Activated T-cell treated with anti-CD3 and anti-CD28 coated beads, Interleukin-2, amount 50 U/mL, for 1 hour (primary cell): ENCODE data around the gene PERM1.
"Not testable (repeated sequence)": the region's sequence is repeated elsewhere in the genome, so short reads cannot be mapped to it uniquely, and the experiment has no call there.

ENCODE experiments used
- DNase-seq: peaks from one replicate; pipeline ENCODE4 v3.0.0-alpha.2; 2020

The PERM1 gene, protein sequence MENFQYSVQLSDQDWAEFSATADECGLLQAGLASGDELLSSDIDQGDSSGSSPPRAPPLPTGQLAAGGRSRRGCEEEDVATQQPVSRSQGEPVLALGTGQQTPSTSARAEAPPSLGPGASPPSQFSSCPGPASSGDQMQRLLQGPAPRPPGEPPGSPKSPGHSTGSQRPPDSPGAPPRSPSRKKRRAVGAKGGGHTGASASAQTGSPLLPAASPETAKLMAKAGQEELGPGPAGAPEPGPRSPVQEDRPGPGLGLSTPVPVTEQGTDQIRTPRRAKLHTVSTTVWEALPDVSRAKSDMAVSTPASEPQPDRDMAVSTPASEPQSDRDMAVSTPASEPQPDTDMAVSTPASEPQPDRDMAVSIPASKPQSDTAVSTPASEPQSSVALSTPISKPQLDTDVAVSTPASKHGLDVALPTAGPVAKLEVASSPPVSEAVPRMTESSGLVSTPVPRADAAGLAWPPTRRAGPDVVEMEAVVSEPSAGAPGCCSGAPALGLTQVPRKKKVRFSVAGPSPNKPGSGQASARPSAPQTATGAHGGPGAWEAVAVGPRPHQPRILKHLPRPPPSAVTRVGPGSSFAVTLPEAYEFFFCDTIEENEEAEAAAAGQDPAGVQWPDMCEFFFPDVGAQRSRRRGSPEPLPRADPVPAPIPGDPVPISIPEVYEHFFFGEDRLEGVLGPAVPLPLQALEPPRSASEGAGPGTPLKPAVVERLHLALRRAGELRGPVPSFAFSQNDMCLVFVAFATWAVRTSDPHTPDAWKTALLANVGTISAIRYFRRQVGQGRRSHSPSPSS

DNA sequence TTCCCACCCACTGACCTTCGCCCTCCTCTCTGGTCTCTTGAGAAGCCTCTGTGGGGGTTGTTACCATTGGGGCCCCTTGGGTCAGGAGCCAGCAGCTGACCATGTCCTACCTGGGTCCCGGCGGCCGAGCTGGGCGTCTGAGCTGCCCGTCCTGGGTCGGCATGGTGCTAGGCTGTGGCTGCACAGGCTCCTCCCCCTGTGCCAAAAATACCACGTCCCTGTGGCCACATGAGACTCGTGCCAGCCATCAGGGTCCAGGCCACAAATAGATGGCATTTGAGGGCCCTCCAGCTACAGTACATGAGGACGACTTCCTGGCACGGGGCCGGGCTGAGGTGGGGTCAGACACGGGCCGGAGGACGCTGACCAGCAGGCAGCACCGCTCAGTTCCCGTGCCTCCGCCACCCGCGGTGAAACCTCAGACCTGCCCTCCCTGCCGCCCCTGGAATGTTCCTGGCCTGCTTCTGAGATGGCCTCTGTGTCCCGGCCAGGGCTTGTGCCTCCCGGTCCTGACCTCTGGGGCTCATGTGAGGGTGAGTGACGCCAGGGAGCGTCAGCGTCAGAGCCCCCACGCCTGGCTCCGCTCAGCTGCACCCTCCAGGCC is at the start of gene PERM1:
Gene PERM1, minus strand, starts transcription at position 139 of the 604 bp plus-strand sequence. CDS start 1,064 bp downstream, outside the sequence.
- no peak for DNase-seq

DNA sequence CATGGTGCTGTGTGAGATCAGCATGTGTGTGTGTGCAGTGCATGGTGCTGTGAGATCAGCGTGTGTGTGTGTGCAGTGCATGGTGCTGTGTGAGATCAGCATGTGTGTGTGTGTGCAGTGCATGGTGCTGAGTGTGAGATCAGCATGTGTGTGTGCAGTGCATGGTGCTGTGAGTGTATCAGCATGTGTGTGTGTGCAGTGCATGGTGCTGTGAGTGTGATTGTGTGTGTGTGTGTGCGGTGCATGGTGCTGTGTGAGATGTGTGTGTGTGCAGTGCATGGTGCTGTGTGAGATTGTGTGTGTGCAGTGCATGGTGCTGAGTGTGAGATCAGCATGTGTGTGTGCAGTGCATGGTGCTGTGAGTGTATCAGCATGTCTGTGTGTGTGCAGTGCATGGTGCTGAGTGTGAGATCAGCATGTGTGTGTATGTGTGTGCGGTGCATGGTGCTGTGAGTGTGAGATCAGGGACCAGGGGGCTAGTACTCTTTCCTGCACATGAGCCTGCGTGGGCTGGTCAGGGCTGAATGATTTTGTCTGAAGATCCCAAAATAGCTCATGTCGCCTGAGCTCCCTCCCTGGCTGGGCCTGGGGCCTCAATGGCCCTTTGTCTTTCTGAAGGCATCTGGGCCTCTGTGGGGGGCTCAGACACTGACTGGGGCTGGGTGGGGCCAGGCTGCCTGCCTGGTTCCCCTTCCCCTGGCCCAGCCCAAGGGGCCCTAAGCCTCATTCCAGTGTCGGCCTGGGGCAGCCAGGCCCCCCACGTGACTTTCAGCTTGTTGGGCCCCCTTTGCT is 49.2 kb upstream of the PERM1 start:
- not testable (repeated sequence) for DNase-seq

DNA sequence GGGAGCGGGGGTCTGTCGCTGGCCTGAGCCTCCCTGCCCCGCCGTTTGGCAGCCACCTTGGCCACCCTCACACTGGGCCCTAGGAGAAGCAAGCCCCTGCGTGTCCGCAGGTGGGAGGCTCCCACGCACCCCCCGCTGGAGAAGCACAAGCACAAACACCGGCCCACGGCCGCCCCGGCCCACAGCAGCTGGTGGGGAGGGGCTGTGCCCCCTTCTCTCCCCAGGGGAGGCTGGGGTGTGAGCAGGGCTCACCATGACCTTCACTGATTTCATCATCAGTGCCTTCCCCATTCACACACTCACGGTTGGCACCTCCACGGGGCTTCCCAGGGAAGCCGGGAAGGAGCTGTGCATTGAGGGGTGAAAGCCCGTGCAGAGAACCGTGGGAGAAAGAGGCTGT is 45.9 kb upstream of the PERM1 start:
- DNase-seq, result no peak

DNA sequence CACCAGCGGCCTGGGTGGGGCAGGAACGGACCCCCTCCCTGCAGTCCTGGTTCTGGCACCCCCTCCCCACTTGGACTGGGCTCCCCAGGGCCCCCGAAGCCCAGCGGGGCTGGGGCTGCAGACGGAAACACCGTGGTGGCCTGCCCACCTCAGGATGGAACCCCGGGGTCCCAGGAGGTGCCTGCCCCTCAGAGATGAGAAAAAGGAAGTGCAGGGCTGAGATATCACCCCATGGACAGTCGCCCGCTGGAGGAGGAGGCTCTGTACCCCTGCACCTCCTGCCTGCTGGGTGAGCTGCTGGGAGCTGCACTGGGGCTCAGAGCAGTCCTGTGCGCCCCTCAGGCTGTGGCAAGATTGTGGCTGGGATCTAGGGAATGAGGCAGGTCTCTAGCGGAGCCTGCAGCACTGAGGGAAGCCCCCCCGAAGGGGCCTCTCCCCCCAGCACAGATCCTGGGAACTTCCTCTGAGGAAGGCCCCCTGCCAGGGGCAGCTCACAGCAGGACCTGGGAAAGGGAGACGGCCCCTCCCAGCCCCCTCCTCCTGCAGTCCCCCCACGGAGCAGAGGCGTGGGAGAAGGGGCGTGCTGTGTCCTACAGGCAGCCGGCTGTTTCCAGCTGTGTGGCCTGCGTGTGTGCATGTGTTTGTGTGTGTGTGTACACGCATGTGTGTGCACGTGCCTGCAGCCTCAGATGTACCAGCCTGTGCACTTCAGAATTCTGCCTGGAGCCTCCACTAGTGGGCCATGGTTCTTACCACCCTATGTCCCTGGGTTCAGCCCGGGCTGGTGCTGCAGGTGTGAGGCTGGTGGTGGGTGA is 44.9 kb upstream of the PERM1 start:
- no peak for DNase-seq

DNA sequence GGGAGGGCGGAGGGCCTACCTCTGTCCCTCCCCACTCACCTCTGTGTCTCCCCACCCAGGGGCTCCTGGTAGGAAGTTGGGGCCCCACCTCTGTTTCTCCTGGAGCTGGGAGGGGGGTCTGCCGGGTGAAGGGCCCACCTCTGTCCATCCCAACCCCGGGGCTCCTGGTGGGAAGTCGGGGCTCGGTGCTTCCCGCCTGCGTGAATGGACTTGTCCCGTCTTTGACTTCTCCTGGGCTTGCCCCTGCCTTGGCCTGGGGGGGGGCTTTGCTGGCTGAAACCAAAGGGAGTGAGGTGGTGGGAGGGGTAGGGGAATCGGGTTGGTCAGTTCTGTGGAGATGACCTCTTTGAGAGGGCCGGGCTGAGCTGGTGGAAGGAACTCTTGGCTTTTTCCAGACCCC is 43.8 kb upstream of the PERM1 start:
- DNase-seq, result no peak

DNA sequence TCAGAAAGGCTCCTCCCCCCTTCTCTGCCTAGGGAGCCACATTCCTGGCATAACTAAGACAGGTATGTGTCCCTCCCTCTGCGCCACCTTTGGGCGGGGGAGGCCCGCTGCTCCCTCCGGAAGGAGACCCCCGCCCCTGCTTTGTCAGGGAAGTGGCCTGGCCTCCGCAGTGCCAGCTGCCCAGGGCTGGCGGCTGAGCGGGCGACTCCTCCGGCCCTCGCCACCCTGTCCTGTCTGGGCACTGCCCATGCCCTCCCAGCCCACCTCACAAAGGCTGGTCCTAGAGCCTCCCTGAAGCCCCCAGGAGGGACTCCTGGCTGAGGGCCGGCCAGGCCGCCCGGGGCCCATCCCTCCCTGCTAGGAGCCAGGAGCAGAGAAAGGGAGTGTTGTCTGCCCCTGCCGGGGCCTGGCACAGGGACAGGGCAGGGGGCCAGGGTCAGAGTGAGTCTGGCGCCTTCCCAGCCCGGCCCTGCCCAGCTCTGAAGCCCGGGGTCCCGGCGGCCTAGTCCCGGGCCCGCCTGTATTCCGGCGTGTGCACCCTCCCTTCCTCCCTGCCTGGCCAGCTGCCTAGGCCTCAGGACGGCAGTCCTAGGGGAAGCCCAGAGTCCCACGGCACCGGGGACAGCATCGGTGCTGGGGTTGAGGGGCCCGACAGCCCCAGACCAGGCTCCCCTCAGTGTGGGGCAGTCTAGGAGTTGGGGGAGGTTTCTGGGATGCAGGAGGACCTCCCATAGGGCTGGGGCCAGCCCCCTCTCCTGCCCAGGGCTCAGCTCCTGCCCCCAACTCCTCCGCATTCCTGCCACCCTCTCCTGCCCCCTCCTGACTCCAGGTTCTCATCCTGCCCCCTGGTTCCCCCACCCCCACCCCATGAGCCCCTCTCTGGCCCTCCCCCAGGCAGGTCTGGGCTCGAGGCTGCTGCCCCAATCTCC is 43.1 kb upstream of the PERM1 start:
- DNase-seq, result no peak

DNA sequence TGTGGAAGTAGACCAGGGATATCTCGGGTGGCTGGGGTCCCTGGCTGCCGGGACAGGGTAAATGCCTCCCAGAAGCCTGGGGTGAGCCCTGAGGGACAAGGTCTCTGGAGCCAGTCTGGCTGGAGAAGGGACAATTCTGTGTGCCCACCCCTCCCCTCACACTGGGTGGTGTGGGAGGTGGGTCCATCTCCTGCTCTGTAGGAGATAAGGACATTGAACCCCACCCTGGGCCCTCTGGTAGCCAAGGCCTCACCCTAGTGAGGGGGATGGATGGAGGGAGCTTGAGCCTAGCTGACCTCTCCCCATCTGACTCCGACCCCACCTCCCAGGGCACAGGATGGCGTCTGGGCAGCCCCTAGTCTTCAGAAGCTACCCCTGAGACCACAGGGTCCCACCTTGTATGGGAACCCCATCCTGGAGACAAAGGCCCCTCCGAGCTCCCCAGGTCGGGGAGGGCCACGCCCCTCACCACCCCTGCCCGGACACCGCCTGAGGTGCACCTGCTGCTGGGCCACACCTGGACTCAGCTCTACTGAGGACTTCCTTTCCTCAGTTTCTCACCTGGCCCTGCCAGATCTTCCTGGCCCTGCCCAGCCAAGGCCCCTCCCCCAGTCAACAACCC is 42.4 kb upstream of the PERM1 start:
- no peak for DNase-seq

DNA sequence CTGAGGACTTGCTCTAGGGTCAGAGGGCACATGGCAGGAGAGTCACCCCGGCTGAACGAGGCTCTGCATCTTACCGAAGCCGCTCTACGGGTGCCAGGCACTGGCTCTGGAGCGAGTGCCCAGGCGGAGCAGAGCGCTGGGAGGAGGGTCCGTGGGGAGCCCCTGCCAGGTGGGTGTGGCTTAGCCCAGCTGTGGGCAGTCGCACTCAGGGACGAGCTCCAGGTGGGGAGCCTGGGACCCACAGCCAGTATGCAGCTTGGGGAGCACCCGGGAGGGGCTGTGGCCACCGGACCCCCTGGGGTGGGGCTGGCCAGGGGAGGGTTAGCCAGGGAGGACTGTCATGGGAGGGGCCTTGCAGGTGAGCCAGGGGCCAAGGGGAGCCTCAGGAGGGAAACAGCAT is 41.8 kb upstream of the PERM1 start:
- no peak for DNase-seq

DNA sequence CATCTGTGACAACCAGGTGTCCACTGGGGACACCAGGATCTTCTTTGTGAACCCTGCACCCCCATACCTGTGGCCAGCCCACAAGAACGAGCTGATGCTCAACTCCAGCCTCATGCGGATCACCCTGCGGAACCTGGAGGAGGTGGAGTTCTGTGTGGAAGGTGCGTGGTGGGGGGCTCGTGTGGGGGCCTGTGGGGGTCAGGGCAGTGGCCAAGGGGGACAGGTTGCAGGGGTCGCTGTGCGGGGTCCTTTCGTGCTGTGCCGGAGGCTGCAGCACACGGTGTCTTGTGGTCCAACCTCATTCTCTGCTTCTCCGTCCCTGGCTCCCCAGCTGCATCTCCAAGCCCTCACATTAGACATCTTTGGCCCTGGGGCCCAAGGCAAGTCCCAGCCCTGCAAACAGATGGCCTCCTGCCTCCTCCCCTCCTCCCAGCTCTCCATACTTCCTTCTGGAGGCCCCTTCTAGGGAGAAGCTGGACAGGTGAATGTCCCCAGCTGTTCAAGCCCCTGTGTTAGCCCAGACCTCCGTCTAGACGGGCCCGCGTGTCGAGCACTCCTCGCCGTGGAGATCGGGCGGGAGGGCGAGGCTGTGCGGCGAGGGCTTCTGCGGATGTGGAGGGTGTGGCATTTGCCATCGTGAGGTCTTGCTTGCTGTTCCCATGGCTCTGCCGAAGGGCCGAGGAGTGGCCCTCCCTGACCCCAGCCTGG is 40.6 kb upstream of the PERM1 start:
- DNase-seq, result no peak

DNA sequence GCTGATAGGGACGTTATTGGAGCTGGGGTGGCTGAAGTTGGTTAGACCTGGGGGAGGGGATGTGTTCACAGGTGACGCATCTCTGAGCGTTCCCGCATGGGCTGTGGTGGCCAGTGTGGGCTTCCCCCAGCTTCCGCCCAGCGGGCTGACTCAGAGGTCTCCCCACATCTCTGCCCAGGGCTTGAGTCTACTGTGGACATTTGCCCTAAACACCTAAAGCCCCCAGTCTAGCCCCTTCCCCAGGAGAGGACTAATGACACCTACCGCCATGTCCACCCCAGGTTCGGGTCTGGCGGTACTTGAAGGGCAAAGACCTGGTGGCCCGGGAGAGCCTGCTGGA is 40.0 kb upstream of the PERM1 start:
- DNase-seq, result no peak

DNA sequence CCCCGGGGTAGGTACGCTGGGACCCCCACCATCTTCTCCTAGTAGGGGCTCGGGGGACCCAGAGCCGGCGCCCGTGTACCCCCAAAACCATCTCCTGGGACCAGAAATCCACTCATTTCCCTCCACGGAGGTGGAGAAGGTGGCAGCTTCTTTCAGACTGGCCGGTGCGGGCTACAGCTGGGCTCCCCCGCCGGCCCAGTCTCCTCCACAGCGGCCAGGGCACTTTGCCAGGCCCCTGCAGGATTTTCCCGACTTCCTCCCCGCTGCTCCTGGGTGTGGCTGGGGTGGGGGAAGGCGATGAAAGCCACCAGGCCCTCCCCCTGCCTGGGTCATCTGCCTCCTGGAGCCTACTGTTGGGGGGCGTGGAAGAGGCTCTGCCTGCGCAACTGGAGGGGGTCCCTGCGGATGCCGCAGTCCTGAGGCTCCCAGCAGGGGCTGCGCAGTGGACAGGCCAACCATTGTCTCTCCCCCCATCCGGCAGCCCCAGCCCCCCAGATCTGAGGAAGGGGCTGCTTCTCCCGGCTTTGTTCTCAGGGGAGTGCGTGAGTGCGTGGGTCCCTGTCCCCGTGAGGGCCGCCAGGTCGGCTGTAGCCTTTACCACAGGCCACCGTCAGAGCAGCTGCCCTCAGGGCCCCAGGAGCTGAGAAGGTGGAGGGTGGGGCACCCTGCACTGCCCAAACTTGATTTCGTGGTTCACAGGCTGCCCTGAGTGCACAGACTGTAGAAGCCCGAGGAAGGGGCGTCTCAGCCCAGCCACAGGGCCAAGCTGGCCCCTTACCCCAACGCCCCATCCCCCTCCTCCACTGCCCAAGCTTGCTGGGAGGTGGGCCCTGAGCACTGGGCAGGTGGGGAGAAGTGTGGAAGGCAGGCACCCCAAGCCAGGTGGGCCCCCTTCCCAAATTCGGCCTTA is 39.4 kb upstream of the PERM1 start:
- DNase-seq, result no peak

DNA sequence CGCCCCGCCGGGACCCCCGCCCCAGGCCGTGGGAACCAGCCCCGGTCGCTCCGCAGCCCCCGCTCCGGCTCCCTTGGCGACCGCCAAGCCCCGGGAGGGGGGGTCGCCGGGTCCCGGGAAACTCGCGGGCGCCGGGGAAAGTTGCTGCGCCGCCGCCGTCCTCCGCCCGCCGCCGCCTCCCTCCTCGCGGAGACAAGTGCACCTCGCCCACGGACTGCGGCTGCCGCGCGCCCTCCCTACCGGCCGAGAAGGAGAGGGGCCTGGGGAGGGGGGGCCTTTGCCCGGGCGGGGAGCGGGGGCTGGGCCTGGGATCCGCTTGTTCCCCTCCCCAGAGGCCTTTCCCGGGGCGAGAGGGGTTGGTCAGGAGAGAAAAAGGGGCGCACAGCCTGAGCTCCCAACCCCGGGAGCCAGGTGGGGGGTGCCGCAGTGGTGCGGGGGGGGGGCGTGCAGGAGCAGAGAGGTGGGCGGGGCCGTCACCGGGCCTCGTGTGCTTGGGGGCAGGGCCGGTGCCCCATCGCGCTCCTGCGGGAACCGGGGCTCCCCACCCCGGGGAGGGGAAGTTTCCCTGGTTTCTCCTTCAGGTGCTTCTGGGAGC is 38.6 kb upstream of the PERM1 start:
- DNase-seq, result peak; percentile 60

DNA sequence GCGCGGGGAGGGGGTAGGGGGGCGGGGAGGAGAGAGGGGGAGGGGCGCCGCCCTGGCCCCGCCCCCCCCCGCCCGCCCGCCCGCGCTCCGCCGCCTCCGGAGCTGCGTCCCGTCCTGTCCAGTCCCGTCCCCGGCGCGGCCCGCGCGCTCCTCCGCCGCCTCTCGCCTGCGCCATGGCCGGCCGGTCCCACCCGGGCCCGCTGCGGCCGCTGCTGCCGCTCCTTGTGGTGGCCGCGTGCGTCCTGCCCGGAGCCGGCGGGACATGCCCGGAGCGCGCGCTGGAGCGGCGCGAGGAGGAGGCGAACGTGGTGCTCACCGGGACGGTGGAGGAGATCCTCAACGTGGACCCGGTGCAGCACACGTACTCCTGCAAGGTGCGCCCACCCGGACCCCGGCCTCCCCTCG is 38.1 kb upstream of the PERM1 start, which contains the start of gene AGRN:
Gene AGRN, plus strand, starts transcription at position 121 of the 405 bp plus-strand sequence. Its CDS starts 53 bp downstream, at position 174.
- DNase-seq, result peak; percentile 68

DNA sequence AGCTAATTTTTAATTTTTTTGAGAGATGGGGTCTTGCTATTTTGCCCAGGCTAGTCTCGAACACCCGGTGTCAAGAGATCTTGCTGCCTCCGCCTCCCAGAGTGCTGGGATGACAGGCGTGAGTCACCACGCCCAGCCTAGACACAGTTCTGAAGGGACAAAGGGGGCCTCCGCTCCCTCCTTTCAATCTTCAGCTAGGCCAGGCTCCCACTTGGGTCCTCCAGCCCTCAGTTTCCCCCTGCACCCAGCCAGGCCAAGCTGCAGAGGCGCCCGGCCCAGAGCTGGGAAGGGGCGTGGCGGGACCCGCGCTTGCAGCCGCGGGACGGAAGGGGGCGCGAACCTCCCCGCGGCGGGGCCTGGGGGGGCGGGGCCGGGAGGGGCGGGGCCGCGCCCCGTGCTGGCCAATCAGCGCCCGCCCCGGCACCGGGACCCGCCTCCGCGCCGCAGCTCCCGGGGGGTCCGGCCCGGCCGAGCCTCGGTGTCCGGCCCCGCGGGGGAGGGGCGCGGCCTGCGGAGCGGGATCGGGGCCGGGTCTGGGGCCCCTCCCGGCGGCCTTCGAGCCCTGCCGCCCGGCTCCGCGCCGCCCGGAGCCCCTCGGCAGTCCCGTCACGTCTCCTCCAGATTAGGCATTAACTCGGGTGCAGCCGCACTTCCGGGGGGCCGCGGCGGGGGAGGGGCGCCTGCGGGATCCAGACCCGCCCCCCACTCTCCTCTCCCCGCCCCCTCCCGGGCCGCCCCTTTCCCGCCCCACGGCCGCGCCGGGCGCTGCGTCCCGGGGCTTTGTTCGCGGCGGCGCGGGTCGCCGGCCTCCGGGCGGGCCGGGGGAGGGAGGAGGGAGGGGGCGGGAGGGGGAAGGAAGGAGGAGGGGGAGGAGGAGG is 37.5 kb upstream of the PERM1 start:
- peak; percentile 85 for DNase-seq

DNA sequence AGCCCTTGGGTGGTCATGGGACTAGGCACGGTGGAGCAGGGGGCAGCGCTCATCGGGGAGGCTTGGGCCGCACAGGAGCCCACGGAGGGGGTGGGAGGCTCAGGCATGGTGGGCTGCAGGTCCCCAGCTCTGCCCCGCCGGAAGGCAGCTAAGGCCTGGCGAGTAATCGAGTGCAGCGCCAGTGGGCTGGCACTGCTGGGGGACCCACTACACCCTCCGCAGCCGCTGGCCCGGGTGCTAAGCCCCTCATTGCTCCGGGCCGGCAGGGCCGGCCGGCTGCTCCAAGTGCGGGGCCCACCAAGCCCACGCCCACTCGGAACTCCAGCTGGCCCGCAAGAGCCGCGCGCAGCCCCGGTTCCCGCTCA is 36.4 kb upstream of the PERM1 start:
- not testable (repeated sequence) for DNase-seq

DNA sequence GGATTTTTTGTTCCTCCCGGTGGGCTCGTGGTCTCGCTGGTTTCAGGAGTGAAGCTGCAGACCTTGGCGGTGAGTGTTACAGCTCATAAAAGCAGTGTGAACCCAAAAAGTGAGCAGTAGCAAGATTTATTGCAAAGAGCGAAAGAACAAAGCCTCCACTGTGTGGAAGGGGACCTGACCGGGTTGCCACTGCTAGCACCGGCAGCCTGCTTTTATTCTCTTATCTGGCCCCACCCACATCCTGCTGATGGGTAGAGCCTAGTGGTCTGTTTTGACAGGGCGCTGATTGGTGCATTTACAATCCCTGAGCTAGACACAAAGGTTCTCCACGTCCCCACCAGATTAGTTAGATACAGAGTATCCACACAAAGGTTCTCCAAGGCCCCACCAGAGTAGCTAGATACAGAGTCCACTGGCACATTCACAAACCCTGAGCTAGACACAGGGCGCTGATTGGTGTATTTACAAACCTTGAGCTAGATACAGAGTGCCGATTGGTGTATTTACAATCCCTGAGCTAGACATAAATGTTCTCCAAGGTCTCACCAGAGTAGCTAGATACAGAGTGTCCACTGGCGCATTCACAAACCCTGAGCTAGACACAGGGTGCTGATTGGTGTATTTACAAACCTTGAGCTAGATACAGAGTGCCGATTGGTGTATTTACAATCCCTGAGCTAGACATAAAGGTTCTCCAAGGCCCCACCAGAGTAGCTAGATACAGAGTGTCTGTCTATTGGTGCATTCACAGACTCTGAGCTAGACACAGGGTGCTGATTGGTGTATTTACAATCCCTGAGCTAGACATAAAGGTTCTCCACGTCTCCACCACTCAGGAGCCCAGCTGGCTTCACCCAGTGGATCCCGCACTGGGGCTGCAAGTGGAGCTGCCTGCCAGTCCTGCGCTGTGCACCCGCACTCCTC is 35.8 kb upstream of the PERM1 start:
- DNase-seq, result not testable (repeated sequence)
